ENCODE data around the gene ZSCAN9. TPM values are rescaled to one million over a fixed set of nuclear protein-coding genes. Genes with fewer than 3 reads are reported as not detected.

ZSCAN9 gene
- total RNA-seq, 1 donor from 2014 or later = 12.5 TPM

DNA sequence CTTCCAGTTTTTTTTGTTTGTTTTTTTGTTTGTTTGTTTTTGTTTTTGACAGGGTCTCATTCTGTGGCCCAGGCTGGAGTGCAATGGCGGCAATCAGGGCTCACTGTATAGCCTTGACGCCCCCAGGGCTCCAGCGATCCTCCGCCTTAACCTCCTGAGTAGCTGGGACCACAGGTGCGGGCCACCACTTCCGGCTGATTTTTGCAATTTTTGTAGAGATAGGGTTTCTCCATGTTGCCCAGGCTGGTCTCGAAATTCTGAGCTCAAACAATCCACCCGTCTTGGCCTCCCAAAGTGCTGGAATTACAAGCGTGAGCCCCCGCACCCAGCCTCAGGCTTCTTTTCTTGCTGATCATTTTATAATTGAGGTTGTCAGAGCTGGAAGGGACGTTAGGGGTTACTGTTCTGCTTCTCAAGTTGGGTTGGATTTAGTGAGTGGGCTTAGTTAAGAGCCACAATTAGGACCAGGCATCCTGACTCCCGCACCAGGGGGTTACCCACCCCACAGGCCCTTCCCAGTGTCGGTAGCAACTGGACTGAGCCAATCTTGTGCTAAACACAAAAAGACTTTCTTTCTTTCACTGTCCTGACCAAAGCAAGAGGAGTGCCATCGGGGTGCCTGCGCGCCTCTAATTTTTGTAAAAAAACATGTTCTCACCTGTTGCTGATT is 13.1 kb upstream of the ZSCAN9 start:
- H3K4me3 ChIP-seq (ENCODE audit: low read depth, low read length) = peak overlapping the region; percentile 64
- DNase-seq (ENCODE audit: low read depth) = no peak
- TF ChIP-seq CTCF (conservative IDR thresholded peaks at IDR 0.05; ENCODE audit: low read depth, low read length) = no peak

- TF ChIP-seq CTCF (conservative IDR thresholded peaks at IDR 0.05; ENCODE audit: low read depth, low read length) = peak; percentile 54
- peak overlapping the region; percentile 64 for H3K4me3 ChIP-seq (ENCODE audit: low read depth, low read length)
- DNase-seq (ENCODE audit: low read depth) = peak; percentile 84
Observed at GRCh38 chr6:28212510-28213212, 12.4 kb upstream of the ZSCAN9 start.

DNA sequence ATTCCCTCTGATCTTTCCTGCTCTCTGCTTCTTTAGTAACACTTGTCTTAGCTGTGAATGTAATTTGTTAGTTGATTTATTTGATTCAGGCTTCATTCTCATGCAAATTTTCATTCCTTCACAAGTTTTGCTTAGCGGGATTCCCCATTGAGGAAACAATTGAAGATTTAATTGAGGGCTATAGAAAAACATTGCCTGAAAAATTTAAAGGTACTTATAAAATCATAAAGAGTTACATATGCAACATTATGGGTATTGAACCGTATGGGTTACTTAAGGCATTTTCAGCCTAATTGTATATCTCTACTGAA is 11.9 kb upstream of the ZSCAN9 start:
- DNase-seq (ENCODE audit: low read depth) = no peak
- TF ChIP-seq CTCF (conservative IDR thresholded peaks at IDR 0.05; ENCODE audit: low read depth, low read length) = no peak
- peak overlapping the region; percentile 64 for H3K4me3 ChIP-seq (ENCODE audit: low read depth, low read length)

DNA sequence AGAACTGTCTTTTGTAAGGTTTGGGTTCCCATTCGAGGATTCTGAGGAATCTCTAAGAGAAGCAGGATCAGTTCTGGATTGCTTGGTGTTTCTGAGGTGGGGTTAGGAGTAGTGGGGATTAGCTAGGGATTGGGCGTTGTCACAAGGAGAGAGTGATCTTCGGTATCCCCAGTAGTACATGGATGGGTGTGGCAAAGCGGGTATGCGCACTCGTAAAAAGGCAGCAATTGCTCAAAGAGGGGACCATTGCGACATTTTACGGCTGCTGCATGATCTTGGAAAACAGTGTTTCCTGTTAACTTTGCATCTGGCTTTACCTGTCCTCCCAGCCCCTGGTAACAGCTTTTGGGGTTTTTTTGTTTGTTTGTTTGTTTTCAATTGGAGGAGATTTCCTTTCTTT is 9.7 kb upstream of the ZSCAN9 start:
- H3K4me3 ChIP-seq (ENCODE audit: low read depth, low read length) = no peak overlapping the region
- no peak for DNase-seq (ENCODE audit: low read depth)

GRCh38 chr6:28217890-28218289 is 7.2 kb upstream of the ZSCAN9 start:
- H3K4me3 ChIP-seq (ENCODE audit: low read depth, low read length) = no peak overlapping the region
- no peak for DNase-seq (ENCODE audit: low read depth)
- no peak for TF ChIP-seq CTCF (conservative IDR thresholded peaks at IDR 0.05; ENCODE audit: low read depth, low read length)

More for the DNA sequence above, 9.7 kb upstream of the ZSCAN9 start:
- TF ChIP-seq CTCF (conservative IDR thresholded peaks at IDR 0.05; ENCODE audit: low read depth, low read length) = no peak

DNA sequence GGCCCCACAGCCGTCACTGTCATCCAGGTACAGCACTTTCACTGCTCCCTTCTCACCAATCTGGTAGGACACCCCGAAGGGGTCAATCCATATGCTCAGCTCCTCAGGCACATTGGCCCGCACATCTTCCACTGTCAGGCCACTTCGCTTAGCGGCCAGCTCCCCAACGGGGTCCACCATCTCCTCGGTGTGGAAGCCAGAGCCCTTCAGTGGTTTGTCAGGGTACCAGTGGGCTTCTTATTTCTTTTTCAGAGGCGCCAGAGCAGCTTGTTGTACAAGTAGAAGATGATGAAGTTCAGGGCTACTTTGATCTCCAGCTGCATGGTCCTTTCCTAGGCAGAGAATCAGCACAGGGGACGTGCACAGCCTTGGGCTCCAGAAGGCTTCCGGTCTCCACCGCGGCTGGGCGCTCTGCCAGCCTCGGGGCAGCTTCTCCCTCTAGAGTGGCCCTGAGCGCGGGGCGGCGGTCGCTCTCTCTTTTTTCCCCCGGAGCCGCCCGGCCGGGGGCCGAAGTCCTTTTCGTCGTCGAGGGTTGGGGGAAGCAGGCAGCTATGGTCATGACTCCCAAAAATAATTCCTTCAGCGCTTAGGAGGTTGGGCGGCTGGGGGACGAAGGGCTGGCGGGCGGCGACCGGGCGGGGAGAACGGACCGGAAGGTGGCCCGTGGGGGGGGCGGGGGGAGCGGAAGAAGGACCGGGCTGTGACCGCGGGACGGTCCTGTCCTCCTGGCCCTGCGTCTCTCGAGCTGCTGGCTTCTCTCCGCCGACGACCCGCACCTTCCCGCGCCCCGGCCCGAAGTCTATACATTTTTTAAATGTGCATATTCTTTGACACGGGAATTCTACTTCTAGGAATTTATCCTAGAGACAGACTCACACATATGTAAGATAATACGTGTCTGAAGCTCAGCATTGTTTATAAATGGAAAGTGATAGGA is 6.5 kb upstream of the ZSCAN9 start:
- TF ChIP-seq CTCF (conservative IDR thresholded peaks at IDR 0.05; ENCODE audit: low read depth, low read length) = no peak
- DNase-seq (ENCODE audit: low read depth) = no peak
- H3K4me3 ChIP-seq (ENCODE audit: low read depth, low read length) = peak overlapping the region; percentile 67
